ENCODE data around the gene MAP1LC3B2.

Gene MAP1LC3B2

GRCh38 chr12:116537101-116537904, 21.9 kb upstream of the MAP1LC3B2 start:
- peak; percentile 65 for DNase-seq (ENCODE audit: low read depth, low spot score)

DNA sequence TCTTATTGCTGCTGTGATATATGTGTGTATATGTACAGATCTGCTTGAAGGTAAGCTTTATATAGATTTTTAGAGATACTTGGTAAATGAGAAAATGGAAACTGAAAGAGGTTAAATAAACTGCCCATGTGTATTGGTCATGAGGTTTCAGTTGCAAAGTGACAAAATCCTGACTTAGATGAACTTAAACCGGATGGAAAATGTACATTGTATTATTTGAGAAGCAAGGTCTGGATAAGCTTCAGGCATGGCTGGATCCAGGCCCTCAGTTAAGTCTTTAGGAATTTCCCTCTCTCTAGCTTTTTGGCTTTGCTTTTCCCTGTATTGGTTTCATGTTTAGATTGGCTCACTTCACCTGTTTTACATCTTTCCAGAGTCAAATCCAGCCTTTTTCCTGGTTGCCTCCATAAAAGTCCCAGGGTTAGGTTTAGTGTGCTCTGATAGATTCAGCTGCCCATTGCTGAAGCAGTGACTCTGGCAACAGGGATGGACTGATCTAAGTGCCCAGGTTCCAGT, 21.0 kb upstream of the MAP1LC3B2 start:
- DNase-seq (ENCODE audit: low read depth, low spot score) = no peak

- DNase-seq (ENCODE audit: low read depth, low spot score) = no peak
Measured at GRCh38 chr12:116538682-116539305, 20.4 kb upstream of the MAP1LC3B2 start.

DNA sequence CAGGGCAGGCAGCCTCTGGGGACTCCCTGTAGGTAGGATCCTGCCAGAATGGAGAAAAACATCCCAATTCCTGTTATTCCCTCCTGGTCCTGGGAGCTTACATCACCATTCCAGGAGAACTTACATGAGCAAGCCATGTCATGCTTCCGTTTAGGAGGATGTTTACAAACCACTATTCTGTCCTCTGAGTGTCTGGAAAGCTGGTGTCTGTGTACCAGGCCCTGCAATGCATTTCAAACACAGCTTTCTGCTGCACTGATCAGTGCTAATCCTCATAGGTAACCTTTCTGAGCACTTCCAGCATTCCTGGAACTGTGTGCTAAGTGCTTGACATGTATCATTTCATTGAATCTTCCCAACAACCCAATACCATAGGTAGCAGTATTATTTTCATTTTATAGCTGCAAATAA, 19.8 kb upstream of the MAP1LC3B2 start:
- no peak for DNase-seq (ENCODE audit: low read depth, low spot score)

- peak; percentile 79 for DNase-seq (ENCODE audit: low read depth, low spot score)
Measured at GRCh38 chr12:116539905-116540482, 19.2 kb upstream of the MAP1LC3B2 start.

GRCh38 chr12:116540622-116541152, 18.5 kb upstream of the MAP1LC3B2 start:
- no peak for DNase-seq (ENCODE audit: low read depth, low spot score)

GRCh38 chr12:116541547-116542344, 17.4 kb upstream of the MAP1LC3B2 start:
- DNase-seq (ENCODE audit: low read depth, low spot score) = no peak

DNA sequence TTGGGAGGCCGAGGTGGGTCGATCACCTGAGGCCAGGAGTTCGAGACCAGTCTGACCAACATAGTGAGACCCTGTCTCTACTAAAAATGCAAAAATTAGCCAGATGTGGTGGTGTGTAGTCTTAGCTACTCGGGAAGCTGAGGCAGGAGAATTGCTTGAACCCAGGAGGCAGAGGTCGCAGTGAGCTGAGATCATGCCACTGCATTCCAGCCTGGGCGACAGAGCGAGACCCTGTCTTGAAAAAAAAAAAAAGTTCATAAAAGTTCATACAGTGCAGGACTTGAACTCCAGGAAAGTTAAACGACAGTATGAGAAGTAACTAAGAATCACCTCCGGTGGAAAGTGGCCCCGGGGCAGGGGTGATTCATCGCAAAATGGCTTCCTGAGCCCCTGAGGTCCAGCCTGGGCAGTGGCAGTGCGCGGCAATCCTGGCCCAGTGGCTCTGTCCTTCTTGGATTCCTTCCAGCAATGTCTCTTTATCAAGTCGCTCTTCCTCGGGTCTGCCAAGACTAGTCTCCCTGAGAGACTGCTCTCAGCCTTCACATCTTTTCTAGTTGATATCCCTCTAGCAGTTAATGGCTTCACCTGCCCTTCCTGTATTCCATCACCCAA, 16.7 kb upstream of the MAP1LC3B2 start:
- no peak for DNase-seq (ENCODE audit: low read depth, low spot score)

DNA sequence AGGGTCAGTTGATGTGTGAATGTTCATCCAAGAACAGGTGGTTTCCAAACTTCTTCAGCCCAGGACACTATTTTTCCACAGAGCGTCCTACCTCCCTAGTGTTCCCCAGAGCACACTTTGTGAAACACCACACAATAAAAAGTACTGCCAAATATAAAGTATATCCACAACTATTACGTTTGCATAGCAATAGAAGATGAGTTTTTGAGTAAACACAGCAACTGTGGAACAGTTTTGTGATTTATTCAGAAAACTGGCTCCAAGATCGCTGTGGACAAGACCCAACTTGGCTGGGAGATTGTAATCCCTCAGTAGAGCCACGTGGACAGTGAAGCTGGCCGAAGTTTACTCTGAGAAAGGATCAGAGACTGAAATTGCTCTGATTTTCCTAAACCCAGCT, 14.5 kb upstream of the MAP1LC3B2 start:
- DNase-seq (ENCODE audit: low read depth, low spot score) = no peak

- no peak for DNase-seq (ENCODE audit: low read depth, low spot score)
Measured at GRCh38 chr12:116545144-116545543, 14.0 kb upstream of the MAP1LC3B2 start.

DNA sequence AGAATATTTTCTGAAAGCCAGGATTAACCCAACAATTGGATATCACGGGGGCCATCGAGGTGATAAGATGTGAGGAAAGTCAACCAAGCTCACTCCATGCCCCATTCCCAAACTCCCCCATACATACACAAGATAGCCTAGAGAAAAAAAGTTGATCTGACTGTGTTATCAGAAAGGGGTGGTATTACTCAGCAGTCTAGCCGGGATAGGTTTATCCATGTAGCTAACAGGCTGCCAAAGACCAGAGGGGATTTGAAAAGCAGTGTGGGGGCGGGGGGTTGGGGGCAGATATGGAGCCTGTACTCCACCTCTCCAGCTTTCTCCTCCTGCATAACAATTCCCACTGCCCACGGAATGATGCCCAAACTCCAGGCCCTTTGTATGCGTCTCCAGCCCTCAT, 13.2 kb upstream of the MAP1LC3B2 start:
- DNase-seq (ENCODE audit: low read depth, low spot score) = no peak

DNA sequence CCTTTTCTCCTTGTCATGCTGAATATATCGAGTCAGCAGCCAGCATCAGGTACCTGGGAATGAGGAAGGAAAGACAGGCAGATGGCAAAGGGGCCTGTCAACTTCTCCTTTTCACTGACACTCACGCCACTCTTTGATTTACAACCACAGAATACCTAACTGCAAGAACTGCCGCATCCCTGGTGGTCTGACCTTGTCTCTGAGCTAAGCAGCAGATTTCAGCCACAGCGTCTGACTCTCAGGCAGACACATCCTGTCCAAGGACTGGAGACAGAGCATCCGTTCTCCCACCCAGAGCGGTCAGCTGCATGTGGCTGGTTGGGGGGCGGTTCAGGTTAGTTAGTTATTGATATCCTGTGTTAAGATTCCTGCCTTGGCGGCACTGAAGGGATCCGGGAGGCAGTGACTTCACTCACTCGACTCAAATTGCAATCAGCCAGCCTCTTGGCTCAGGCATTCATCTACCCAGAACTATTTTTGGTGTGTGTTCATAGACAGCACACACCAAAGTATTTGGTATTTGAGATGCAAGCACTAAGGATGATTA, 11.2 kb upstream of the MAP1LC3B2 start:
- DNase-seq (ENCODE audit: low read depth, low spot score) = peak; percentile 28

GRCh38 chr12:116549993-116550392, 9.2 kb upstream of the MAP1LC3B2 start:
- no peak for DNase-seq (ENCODE audit: low read depth, low spot score)

DNA sequence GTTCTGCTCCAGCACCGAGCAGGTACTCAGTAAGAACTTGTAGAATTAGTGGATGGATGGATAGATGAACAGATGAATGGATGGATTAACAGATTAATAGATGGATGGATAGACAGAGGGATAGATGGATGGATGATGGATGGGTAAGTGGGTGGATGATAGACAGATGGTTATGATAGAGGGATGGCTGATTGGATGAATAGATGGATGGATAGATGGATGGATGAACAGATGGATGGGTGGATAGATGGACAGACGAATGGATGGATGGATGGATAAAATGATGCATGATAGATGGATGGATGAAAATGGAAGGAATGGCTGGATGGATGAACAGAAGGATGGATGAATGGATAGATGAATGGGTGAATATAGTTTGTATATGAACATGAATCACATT, 8.0 kb upstream of the MAP1LC3B2 start:
- DNase-seq (ENCODE audit: low read depth, low spot score) = no peak

- no peak for DNase-seq (ENCODE audit: low read depth, low spot score)
Measured at GRCh38 chr12:116551619-116551951, 7.6 kb upstream of the MAP1LC3B2 start.

DNA sequence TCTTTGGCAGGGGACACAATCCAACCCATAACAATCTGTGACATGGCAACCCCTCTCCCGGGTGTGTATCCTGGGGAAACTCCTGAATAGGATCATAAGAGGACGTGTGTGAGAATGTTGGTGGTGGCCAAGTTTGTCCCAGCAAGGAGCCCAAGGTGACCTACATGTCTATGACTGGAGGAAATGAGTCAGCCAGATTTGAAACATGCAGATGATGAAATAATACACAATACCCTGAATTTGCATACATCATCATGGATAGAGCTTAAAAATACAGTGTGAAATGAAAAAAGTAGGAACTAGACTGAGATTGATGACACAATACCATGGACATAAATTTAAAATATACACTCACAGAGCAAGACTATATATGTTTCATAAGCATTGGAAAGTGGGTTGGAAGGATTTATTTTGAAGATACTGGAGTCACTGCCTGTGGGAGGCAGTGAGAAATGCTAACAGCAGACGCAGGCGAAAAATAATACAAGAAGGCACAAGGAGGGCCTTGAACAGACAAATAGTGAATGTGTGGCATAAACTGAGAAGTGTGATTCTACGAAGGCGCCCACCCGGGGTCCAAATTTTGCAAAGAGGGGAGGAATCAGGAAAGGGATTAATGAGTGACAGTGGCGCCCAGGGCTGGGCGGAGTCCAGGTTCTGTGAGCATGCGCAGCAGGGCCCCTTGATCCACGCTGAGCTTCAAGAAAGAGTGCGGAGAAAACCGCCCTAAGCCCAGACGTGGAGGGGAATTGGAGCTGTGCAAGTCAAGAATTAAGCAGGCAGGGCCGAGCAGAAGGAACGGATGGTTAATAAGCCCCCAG, 7.0 kb upstream of the MAP1LC3B2 start:
- DNase-seq (ENCODE audit: low read depth, low spot score) = peak; percentile 16

GRCh38 chr12:116552773-116553373, 6.3 kb upstream of the MAP1LC3B2 start:
- DNase-seq (ENCODE audit: low read depth, low spot score) = no peak

GRCh38 chr12:116556356-116556952, 2.7 kb upstream of the MAP1LC3B2 start:
- DNase-seq (ENCODE audit: low read depth, low spot score) = no peak

GRCh38 chr12:116556964-116557698, 2.0 kb upstream of the MAP1LC3B2 start:
- DNase-seq (ENCODE audit: low read depth, low spot score) = peak; percentile 71
